Middle frontal gyrus (tissue), 1 donor: ENCODE data around the gene THRA.
A peak's percentile ranks its signal among the peaks of the same experiment; 100 is the strongest.

Source experiments
- DNase-seq: peaks from one replicate; pipeline ENCODE4 v3.0.0-alpha.2; 2015; ENCODE audit warnings: low spot score; ENCODE audit errors: extremely low spot score

The THRA gene

GRCh38 chr17:40062329-40063186 is at the start of gene THRA:
THRA (plus strand) TSS chr17:40062965; CDS start chr17:40074489, 11,524 bp downstream.
- peak; percentile 46 for DNase-seq

- DNase-seq, result no peak
These were observed 48.3 kb upstream of the THRA start for GRCh38 chr17:40014375-40014980.

GRCh38 chr17:40015005-40015997 is 47.5 kb upstream of the THRA start, which contains the start of gene CSF3:
CSF3 (plus strand) TSS chr17:40015440; CDS start chr17:40015475, 35 bp downstream.
- no peak for DNase-seq

- DNase-seq, result no peak
These were observed 46.5 kb upstream of the THRA start for GRCh38 chr17:40015998-40016985.

GRCh38 chr17:40017422-40018080 is 45.2 kb upstream of the THRA start:
- no peak for DNase-seq

- DNase-seq, result no peak
These were observed 44.3 kb upstream of the THRA start for GRCh38 chr17:40018211-40019121.

GRCh38 chr17:40019140-40019991 is 43.4 kb upstream of the THRA start:
- no peak for DNase-seq

- DNase-seq, result no peak
These were observed 42.6 kb upstream of the THRA start for GRCh38 chr17:40020146-40020545.

GRCh38 chr17:40021451-40021971 is 41.3 kb upstream of the THRA start:
- no peak for DNase-seq

GRCh38 chr17:40022497-40022896 is 40.3 kb upstream of the THRA start:
- DNase-seq, result no peak

GRCh38 chr17:40022961-40023541 is 39.7 kb upstream of the THRA start:
- DNase-seq, result no peak

- DNase-seq, result no peak
These were observed 39.0 kb upstream of the THRA start for GRCh38 chr17:40023590-40024292.

GRCh38 chr17:40024901-40025300 is 37.9 kb upstream of the THRA start:
- no peak for DNase-seq

GRCh38 chr17:40025559-40025958 is 37.2 kb upstream of the THRA start:
- DNase-seq, result no peak

- DNase-seq, result no peak
These were observed 36.6 kb upstream of the THRA start for GRCh38 chr17:40025991-40026815.
